SJSA1 (cell line): ENCODE results near the gene MESP2. TPM values are rescaled to one million over a fixed set of nuclear protein-coding genes. Genes with fewer than 3 reads are reported as not detected.

Source experiments
- DNase-seq, 2 experiments: peaks; one replicate each; pipeline ENCODE4 v3.0.0-alpha.2; 2015 to 2020; ENCODE audit warnings: low spot score in 2 of 2, low read depth in 1 of 2
- H3K27ac ChIP-seq: fragments of 250-450 bp; sonication (Bioruptor Pico); 2 replicates; pipeline ENCODE4 v1.5.1; 2020; ENCODE audit warnings: mild to moderate bottlenecking, moderate library complexity
- H3K27me3 ChIP-seq: fragments of 250-450 bp; sonication (Bioruptor Pico); replicated peaks from 2 replicates; pipeline ENCODE4 v1.5.1; 2020; ENCODE audit warnings: mild to moderate bottlenecking, moderate library complexity
- H3K36me3 ChIP-seq: fragments of 250-450 bp; sonication (Bioruptor Pico); 2 replicates; pipeline ENCODE4 v1.5.1; 2020; ENCODE audit warnings: mild to moderate bottlenecking
- H3K4me1 ChIP-seq: fragments of 250-450 bp; sonication (Bioruptor Pico); replicated peaks from 2 replicates; pipeline ENCODE4 v1.6.1; 2021; ENCODE audit warnings: mild to moderate bottlenecking
- H3K4me3 ChIP-seq: fragments of 250-450 bp; sonication (Bioruptor Pico); 2 replicates; pipeline ENCODE4 v1.5.1; 2020; ENCODE audit warnings: mild to moderate bottlenecking
- H3K9me3 ChIP-seq: fragments of 250-450 bp; sonication (Bioruptor Pico); replicated peaks from 2 replicates; pipeline ENCODE4 v1.5.1; 2020; ENCODE audit warnings: mild to moderate bottlenecking
- total RNA-seq: library from RNA; depleted of rRNA; stranded (reverse); fragments of >200 nt; shearing (Covaris generic); gene quantifications from 2 replicates; pipeline ENCODE4 v1.2.3, GENCODE V29; 2014

The MESP2 gene
- total RNA-seq, 1 experiment from 2014 or later, result not detected

DNA sequence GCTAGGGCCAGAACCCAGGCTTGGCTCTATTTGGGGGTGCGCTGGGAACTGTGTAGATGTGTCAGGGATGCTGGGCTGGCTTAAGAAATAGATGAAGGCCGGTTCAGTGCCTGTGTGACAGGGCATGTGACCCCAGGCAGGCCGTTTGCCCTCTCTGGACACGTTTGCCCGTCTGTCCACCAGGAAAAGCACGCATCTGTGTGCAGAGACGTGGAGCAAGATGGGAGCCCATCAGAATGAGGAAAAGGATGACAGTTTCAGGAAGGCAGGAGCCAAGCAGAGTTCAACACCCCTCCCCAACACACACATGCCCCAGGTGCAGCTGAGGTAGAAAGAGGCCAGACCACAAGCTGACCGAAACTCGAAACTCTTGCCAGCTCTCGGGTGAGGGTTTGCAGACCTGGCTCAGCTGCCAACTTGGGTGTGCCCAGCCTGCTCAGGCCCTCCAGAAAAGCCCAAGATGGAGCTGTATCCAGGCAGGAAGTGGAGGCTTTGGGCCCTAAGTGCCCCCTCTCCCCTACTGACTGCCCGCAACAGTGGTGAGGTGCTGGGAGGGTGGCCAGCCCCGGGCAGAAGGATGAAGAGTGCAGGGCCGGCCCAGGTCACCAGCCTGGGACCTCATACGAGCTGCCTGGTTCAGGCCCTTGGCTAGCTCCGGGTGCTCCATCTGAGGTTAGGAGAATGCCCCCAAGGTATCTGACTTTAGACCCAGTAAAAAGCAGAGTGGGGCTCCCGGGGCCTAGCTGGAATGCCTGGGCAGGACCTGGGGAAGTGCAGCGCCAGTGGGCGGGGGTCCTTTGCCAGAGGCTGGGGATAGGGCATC lies 14.9 kb upstream of the MESP2 start:
- DNase-seq, result no peak
- Histone ChIP-seq H3K4me1 (no peaks in the 10 kb centered on the region), H3K9me3 (no peaks in the 10 kb centered on the region), H3K4me3 (no peak overlapping the region), H3K36me3 (no peaks in the 10 kb centered on the region), H3K27me3 (no peaks in the 10 kb centered on the region), H3K27ac (no peak overlapping the region)

DNA sequence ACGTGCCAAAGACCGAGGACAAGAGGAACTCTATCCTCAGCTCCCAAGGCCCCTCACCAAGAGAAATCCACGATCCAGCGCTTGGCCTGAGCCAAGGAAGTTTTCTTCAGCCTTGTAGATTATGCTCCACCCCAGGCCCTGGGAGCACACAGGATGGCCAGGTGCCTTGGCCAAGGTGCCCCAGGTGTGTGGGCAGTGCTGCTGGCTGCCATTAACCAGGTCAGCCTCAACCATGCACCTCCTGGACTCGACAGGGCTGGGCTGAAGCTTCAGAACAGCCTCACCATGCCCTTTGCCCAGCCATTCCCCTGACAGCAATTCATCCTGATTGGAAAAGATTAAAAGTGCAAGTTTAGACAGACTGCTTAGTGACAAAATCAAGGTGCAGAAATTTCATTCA lies 14.2 kb upstream of the MESP2 start:
- Histone ChIP-seq H3K4me3 (no peak overlapping the region), H3K27me3 (no peaks in the 10 kb centered on the region), H3K9me3 (no peaks in the 10 kb centered on the region), H3K36me3 (no peaks in the 10 kb centered on the region), H3K27ac (no peak overlapping the region), H3K4me1 (no peaks in the 10 kb centered on the region)
- no peak for DNase-seq

DNA sequence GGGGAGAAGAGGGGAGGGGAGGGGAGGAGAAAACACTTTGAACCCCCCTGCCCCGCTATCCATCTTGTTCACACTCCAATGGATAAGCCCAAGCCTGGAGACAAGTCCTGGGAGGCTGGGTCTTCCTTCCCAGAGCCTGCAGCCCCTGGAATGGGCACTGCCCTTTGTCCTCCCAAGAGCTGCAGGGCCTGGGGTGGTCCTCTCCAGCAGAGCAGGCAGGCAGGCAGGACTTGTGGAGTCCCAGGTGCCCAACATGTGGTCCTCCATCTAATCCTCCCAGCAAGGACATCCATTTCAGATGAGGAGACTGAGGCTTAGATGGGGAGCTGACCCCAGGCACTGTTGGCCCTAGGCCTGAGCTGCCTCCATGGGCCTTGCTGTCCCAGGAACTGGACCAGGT lies 10.4 kb upstream of the MESP2 start:
- H3K27ac ChIP-seq, result no peak overlapping the region
- no peaks in the 10 kb centered on the region for H3K4me1 ChIP-seq
- H3K4me3 ChIP-seq, result no peak overlapping the region
- H3K27me3 ChIP-seq, result no peaks in the 10 kb centered on the region
- no peaks in the 10 kb centered on the region for H3K36me3 ChIP-seq
- H3K9me3 ChIP-seq, result no peaks in the 10 kb centered on the region
- DNase-seq, result no peak

DNA sequence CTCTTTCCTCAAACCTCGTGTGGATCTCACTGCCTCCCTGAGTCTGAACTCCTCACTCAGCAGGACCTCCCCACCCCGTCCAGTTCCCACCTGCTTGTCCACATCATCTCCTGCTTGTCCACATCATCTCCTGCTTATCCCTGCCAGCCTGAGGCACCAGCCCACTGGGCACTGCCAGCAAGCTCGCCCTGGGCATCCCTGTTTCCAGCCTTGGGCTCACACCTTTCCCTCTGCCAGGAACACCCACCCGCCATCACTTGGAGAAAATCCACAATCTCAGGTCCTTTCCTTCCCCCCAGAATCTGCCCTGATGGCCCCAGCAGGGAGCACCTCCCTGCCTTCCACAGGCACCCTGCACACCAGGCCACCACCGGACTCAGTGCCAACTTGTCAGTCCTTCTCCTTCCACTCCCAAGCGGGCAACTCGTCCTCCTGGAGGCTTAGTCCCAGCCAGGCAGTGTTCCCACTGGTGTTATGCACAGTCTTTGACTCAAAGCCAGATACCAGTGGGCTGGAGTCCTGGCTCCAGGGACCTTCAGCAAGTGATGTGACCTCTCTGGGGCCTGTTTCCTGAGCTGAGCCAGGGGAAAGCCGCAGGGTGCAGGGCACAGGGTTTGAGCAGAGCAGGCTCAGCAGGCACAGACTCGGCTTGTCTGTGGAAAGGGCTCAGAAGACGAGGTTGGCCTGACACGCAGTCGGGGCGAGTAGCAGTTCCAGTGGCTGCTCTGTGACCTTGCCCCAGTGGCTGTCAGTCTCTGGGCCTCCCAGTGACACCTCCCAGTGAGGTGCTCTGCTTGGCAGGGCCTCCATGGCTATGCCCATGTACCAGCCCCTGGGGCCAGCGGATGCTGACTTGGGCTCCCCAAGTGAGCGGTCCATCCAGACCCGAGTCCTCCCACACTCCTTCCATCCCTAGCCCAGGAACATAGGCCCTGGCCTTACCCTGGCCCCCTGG lies 9.5 kb upstream of the MESP2 start:
- no peaks in the 10 kb centered on the region for H3K36me3 ChIP-seq
- no peak overlapping the region for H3K4me3 ChIP-seq
- DNase-seq, result no peak
- no peaks in the 10 kb centered on the region for H3K4me1 ChIP-seq
- H3K9me3 ChIP-seq, result no peaks in the 10 kb centered on the region
- no peaks in the 10 kb centered on the region for H3K27me3 ChIP-seq
- H3K27ac ChIP-seq, result no peak overlapping the region

DNA sequence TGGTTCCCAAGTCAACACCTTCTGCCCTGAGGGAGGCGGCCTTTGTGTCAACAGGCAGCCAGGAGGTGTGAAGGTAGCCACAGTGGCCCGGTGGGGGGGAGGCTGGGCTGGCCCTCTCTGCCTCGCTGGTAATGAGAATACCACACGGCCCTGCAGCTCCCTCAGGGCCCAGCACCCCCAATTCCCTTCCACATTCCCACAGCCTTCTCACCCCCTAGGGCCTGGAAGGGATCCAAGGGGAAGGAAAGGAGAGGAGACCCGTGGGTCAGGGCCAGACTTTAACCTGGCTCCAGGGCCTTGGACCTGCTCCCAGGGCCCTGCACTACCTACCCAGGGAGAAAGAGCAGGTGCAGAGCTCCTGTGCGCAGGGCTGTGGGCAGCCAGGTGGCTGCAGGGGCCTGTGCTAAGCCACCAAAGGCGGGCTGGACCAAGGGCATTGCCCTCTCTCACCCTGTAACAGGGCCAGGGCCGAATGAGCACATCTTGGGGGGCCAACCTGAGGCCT lies 8.7 kb upstream of the MESP2 start:
- DNase-seq, result no peak

DNA sequence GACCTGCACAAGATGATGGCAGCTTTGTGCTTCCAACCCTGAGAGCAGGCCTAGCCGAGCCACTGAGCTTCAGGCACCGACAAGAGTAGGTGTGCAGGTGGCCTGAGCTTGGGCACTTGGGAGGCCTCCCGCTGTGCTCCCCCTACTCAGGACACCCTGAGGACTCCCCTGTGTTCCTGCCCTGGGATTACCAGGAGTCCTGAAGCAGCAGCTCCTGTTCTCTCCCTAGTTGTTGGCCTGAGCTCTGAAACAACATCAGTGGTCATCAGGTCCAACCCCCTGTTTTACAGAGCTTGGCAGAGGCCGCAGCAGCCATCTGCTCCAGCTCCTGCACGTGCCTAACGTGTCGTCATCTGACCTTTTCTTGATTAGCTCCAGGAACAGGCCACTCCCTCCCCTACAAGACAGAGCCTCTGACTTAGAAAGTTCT lies 8.0 kb upstream of the MESP2 start:
- no peak for DNase-seq
- Histone ChIP-seq H3K9me3 (no peaks in the 10 kb centered on the region), H3K36me3 (no peaks in the 10 kb centered on the region), H3K27me3 (no peaks in the 10 kb centered on the region), H3K27ac (no peak overlapping the region), H3K4me3 (no peak overlapping the region), H3K4me1 (0 out of 2 replicates have a peak, but pooled peaks cover 2% of the 10 kb centered on the region)

More for the DNA sequence above, 8.7 kb upstream of the MESP2 start:
- H3K27me3 ChIP-seq, result no peaks in the 10 kb centered on the region
- no peaks in the 10 kb centered on the region for H3K4me1 ChIP-seq
- no peak overlapping the region for H3K27ac ChIP-seq
- no peaks in the 10 kb centered on the region for H3K36me3 ChIP-seq
- H3K4me3 ChIP-seq, result no peak overlapping the region
- no peaks in the 10 kb centered on the region for H3K9me3 ChIP-seq

DNA sequence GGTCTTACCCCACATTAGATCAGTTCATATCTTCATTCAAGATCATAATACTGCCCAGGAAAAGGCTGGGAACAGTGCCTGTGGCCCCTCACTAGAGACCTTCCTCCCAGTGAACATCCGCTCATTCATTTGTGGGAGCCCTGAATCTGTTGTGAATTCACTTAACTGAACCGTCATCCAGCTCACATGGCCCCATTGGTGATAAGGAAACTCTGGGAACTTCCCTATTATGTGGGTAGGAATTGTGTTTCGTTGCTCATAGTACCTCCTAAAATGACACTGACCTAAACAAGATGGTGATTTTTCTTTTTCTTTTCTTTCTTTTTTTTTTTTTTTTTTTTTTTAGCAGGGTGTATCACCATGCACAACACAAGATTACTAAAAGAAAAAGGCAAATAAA lies 6.8 kb upstream of the MESP2 start:
- Histone ChIP-seq H3K4me1 (0 out of 2 replicates have a peak, but pooled peaks cover 3% of the 10 kb centered on the region), H3K27me3 (no peaks in the 10 kb centered on the region), H3K4me3 (no peak overlapping the region), H3K9me3 (no peaks in the 10 kb centered on the region), H3K27ac (no peak overlapping the region), H3K36me3 (no peaks in the 10 kb centered on the region)
- no peak for DNase-seq

DNA sequence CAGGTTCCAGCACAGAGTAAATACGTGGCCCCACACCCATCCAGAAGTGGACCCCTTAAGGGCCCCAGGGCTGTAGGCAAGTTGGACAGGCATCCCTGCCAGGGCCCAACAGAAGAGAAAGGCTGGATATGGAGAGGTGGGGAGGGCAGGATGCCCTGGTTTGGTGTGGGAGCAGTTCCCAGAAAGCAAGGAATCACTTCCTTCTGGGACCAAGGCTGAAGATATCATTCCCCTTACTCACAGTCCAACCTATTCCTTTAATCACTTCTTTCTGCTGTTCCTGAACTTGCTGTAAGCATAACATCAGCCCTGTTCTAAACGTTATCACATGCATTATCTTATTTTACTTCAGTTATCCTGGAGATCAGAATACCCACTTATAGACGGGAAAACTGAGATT lies 6.1 kb upstream of the MESP2 start:
- Histone ChIP-seq H3K4me3 (no peak overlapping the region), H3K27ac (no peak overlapping the region), H3K4me1 (0 out of 2 replicates have a peak, but pooled peaks cover 3% of the 10 kb centered on the region), H3K36me3 (no peaks in the 10 kb centered on the region), H3K27me3 (no peaks in the 10 kb centered on the region), H3K9me3 (no peaks in the 10 kb centered on the region)
- no peak for DNase-seq

DNA sequence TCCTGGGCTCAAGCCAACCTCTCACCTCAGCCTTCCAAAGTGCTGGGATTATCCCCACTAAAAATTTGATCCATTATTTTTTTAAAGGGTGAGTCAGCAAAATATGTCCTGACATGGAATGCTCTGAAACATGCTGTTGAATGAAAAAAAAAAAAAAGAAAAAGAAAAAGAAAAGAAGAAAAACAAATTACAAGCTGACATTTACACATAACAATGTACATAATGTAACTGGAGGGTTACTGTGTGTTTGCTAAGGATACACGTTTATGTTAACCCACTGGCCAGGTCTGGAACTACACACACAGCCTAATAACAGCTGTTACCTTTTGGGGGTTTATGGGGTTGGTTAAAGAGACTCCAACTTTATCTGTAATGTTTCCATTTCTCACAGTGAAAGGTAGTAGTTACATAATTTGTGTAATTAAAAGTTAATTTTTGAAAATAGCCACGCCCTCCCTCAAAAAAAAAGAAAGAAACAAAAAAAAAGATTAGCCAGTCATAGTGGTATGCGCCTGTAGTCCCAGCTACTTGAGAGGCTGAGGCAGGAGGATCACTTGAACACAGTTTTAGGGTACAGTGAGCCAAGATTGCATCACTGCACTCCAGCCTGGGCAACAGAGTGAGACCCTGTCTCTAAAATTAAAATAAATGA lies 3.1 kb upstream of the MESP2 start:
- Histone ChIP-seq H3K9me3 (no peaks in the 10 kb centered on the region), H3K4me1 (peaks cover 13% of the 10 kb centered on the region), H3K36me3 (no peaks in the 10 kb centered on the region), H3K4me3 (no peak overlapping the region), H3K27ac (no peak overlapping the region), H3K27me3 (no peaks in the 10 kb centered on the region)
- DNase-seq, result no peak

DNA sequence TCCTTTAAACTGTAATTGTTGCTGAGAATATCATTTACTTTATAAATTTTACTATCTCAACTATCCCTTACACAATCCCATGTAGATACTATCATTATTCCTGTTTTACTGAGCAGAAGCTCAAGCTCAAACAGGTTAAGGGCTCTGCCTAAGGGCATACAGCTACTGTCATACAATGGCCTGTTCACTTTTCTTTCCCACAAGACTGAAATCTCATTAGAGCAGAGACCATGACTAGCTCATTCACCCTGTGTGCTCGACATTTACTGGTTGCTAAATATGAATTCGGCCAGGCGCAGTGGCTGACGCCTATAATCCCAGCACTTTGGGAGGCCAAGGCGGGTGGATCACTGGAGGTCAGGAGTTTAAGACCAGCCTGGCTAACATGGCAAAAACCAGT lies 1.6 kb upstream of the MESP2 start:
- H3K4me1 ChIP-seq, result peaks cover 13% of the 10 kb centered on the region
- no peaks in the 10 kb centered on the region for H3K36me3 ChIP-seq
- H3K27me3 ChIP-seq, result no peaks in the 10 kb centered on the region
- H3K27ac ChIP-seq, result no peak overlapping the region
- no peaks in the 10 kb centered on the region for H3K9me3 ChIP-seq
- H3K4me3 ChIP-seq, result no peak overlapping the region
- DNase-seq, result no peak

DNA sequence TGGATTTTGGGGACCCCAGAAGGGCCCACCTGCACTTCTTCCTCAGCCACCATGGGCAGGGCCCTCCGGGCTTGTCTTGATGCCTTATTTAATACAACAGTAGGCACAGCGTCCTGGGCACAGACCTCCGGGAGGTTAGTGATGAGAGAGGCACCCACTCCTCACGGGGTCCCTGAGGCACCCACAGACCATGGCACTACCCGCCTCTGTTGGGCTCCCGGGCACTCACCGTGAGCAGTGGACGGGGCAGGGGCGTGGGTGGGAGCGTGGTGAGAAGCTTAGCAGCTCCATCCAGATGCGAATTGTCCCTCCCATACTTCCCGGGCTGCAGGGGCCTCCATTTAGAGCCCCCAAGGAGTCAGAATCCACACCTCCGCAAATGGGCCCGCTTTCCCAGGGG lies 317 bp upstream of the MESP2 start:
- H3K9me3 ChIP-seq, result no peaks in the 10 kb centered on the region
- no peaks in the 10 kb centered on the region for H3K36me3 ChIP-seq
- no peak overlapping the region for H3K4me3 ChIP-seq
- H3K27me3 ChIP-seq, result no peaks in the 10 kb centered on the region
- peaks cover 13% of the 10 kb centered on the region for H3K4me1 ChIP-seq
- no peak for DNase-seq
- no peak overlapping the region for H3K27ac ChIP-seq

DNA sequence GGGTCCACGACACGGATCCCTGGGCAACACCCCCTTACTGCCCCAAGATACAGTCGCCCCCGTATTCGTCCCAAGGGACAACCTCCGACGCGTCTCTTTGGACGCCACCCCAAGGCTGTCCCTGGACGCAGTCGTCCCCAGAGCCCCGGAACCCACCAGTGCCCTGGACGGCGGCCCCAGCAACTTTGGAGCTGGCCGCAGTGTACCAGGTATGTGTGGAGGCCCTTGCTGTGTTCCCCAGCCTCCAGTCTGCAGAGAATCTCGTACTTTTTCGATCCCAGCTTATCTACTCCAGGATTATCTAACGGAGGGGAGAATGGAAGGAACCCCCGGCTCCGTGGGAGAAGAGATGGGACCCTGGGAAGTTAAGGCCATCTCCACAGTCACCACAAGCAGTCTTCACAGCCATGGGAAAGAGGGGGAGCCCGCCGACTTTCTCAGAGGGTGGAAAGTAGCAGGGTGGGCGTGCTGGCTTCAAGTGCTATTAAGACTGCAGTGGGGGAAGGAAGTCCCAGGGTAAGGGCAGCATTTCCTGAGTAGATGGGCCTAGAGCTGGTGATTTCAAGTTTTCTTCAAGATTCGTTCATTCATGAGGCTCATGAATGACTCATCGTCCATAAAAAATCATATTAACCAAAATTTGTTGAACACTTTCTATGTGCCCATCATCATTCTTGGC lies 1.1 kb downstream of the MESP2 start:
- no peak for DNase-seq
- Histone ChIP-seq H3K9me3 (no peaks in the 10 kb centered on the region), H3K36me3 (no peaks in the 10 kb centered on the region), H3K27ac (no peak overlapping the region), H3K4me3 (no peak overlapping the region), H3K4me1 (peaks cover 26% of the 10 kb centered on the region), H3K27me3 (no peaks in the 10 kb centered on the region)

DNA sequence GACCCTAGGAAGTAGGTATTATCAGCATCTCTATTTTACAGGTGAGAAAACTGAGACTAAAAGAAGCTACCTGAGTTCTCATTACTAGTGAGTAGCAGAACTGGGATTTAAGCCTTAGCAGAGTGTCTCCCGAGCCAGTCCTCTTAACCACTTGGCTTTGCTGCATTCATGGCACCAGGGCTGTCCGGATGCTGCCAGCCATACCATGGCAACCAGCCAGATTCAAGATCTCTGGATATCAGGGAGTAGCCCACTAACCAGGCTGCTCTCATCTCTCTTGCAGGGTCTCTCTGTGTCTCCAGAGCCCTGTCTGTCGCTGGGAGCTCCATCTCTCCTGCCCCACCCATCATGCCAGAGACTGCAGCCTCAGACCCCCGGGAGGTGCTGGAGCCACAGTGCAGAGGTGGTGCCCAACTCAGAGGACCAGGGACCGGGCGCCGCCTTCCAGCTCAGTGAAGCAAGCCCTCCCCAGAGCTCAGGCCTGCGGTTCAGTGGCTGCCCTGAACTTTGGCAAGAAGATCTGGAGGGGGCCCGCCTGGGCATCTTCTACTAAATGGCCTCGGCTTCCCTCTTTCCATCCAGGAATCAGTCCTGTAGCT lies 1.7 kb downstream of the MESP2 start:
- H3K27me3 ChIP-seq, result no peaks in the 10 kb centered on the region
- H3K9me3 ChIP-seq, result no peaks in the 10 kb centered on the region
- no peaks in the 10 kb centered on the region for H3K36me3 ChIP-seq
- peaks cover 28% of the 10 kb centered on the region for H3K4me1 ChIP-seq
- no peak overlapping the region for H3K4me3 ChIP-seq
- DNase-seq, result no peak
- no peak overlapping the region for H3K27ac ChIP-seq
